Measurements from ENCODE around the gene KDELR3. TPM values are rescaled to one million over a fixed set of nuclear protein-coding genes. Genes with fewer than 3 reads are reported as not detected.

KDELR3 gene
- total and polyA plus RNA-seq, 2 donors = 1.9 to 2.3 TPM

DNA sequence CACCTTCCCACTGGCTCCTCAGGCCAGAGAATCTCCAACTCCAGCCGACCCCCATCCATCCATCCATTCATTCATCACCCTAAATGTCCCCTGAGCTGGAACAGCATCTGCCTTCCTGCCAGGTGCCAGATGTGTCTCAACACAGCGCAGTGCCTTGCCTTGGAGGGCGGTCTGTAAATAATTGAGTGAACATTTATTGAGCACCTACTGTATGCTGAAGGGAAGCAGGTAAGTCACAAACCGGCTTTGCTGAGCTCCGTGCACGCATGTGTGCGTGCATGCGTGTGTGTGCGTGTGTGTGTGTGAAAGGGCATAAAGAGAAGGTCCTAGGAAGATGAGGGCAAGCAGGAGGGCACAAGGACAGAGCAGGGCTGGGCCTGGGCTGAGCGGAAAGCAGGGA is 23.1 kb upstream of the KDELR3 start:
- no peak overlapping the region for H3K27ac ChIP-seq (ENCODE audit: low read depth in 1 of 2, low read length in 1 of 2)
- no peak for DNase-seq (ENCODE audit: low read depth in 6 of 9, low spot score in 9 of 9)
- no peaks in the 10 kb centered on the region for H3K9me3 ChIP-seq (ENCODE audit: control insufficient read depth in 2 of 2, insufficient read depth in 1 of 2, low read length in 1 of 2)
- peaks cover 0 to 3% of the 10 kb centered on the region in 2 donors for H3K36me3 ChIP-seq (ENCODE audit: control insufficient read depth in 2 of 2, insufficient read depth in 2 of 2, low read length in 1 of 2)
- 96% methylated on average over 10 of the region's 10 CpGs for WGBS
- H3K27me3 ChIP-seq (ENCODE audit: control insufficient read depth in 2 of 2, insufficient read depth in 1 of 2, low read length in 1 of 2) = peaks cover 0 to 61% of the 10 kb centered on the region in 2 donors
- no peaks in the 10 kb centered on the region for H3K4me1 ChIP-seq (ENCODE audit: control insufficient read depth in 2 of 2, insufficient read depth in 2 of 2, low read length in 2 of 2)
- H3K4me3 ChIP-seq (ENCODE audit: low read length in 2 of 2) = no peak overlapping the region

DNA sequence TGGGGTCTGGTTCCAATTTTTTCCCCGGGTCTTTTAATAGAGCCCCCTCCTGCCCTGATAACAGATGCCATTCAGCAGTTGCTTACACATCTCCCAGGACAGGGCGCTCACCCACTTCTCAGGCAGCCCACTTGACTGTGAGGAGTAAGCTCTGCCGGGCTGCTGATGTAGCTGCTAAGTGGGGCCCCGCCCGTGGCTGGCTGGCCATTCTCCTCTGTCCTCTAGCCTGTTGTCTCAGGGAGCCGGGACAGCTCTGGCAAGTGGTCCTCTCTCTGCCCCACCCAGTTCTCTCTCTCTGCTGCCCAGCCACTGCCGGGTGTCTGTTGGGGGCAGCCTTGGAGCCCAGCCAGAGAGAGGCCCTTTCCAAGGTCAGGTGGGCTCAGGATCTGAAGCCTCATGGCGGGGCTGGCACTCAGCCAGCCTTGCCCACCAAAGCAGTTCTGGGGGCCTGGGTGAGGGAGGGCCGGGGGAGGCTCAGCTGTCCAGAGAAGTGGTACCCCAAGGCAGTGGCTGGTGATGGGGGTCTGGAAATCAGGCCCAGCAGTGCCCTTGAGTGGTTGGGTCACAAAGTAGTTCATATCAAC is 21.8 kb upstream of the KDELR3 start:
- no peak overlapping the region for H3K4me3 ChIP-seq (ENCODE audit: low read length in 2 of 2)
- H3K4me1 ChIP-seq (ENCODE audit: control insufficient read depth in 2 of 2, insufficient read depth in 2 of 2, low read length in 2 of 2) = no peaks in the 10 kb centered on the region
- H3K9me3 ChIP-seq (ENCODE audit: control insufficient read depth in 2 of 2, insufficient read depth in 1 of 2, low read length in 1 of 2) = no peaks in the 10 kb centered on the region
- H3K27me3 ChIP-seq (ENCODE audit: control insufficient read depth in 2 of 2, insufficient read depth in 1 of 2, low read length in 1 of 2) = peaks cover 0 to 69% of the 10 kb centered on the region in 2 donors
- no peak overlapping the region for H3K27ac ChIP-seq (ENCODE audit: low read depth in 1 of 2, low read length in 1 of 2)
- peaks cover 0 to 3% of the 10 kb centered on the region in 2 donors for H3K36me3 ChIP-seq (ENCODE audit: control insufficient read depth in 2 of 2, insufficient read depth in 2 of 2, low read length in 1 of 2)
- WGBS = 84% methylated on average over 9 of the region's 9 CpGs
- DNase-seq (ENCODE audit: low read depth in 6 of 9, low spot score in 9 of 9) = no peak

DNA sequence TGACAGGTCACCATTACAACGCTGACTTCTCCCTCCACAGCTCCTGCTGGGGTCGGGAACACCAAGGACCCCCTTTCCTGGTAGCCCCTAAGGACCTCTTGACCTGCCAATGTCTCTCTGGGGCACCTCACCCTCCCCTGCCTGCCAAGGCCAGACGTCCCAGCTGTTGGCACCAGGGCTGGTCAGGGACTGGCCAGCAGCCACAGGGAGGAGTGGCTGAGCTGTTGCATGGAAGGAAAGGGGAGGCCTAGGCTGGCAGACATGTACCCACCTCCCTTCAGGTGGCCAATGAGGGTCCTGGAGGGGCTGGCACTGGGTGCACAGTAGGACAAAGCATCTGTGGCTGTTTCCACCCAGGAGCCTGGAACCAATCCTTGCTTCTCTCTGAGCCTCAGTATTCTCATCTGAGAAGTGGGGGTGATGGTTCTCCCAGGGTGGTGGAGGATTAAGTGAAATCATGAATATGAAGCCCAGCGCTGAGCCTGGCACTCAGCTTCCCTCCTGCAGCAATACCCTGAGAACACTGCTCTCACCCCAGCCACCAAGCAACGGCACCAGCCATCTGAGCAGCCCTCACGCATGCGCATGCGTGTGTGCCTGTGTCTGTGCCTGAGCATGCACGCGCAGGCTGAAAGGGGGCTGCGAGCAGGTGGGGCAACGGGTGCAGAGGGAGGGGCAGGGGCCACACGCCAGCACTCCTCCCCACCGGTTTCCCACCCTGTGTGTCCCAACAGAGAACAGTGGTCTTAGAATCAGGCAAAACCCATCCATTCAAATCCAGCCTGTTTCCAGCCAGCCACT is 18.8 kb upstream of the KDELR3 start:
- no peak overlapping the region for H3K27ac ChIP-seq (ENCODE audit: low read depth in 1 of 2, low read length in 1 of 2)
- H3K4me3 ChIP-seq (ENCODE audit: low read length in 2 of 2) = no peak overlapping the region
- no peak for DNase-seq (ENCODE audit: low read depth in 6 of 9, low spot score in 9 of 9)
- whole genome bisulfite sequencing = 88% methylated on average over 14 of the region's 14 CpGs
- peaks cover 0 to 85% of the 10 kb centered on the region in 2 donors for H3K27me3 ChIP-seq (ENCODE audit: control insufficient read depth in 2 of 2, insufficient read depth in 1 of 2, low read length in 1 of 2)
- peaks cover 0 to 3% of the 10 kb centered on the region in 2 donors for H3K9me3 ChIP-seq (ENCODE audit: control insufficient read depth in 2 of 2, insufficient read depth in 1 of 2, low read length in 1 of 2)
- peaks cover 8 to 12% of the 10 kb centered on the region in 2 donors for H3K4me1 ChIP-seq (ENCODE audit: control insufficient read depth in 2 of 2, insufficient read depth in 2 of 2, low read length in 2 of 2)
- peaks cover 0 to 3% of the 10 kb centered on the region in 2 donors for H3K36me3 ChIP-seq (ENCODE audit: control insufficient read depth in 2 of 2, insufficient read depth in 2 of 2, low read length in 1 of 2)

DNA sequence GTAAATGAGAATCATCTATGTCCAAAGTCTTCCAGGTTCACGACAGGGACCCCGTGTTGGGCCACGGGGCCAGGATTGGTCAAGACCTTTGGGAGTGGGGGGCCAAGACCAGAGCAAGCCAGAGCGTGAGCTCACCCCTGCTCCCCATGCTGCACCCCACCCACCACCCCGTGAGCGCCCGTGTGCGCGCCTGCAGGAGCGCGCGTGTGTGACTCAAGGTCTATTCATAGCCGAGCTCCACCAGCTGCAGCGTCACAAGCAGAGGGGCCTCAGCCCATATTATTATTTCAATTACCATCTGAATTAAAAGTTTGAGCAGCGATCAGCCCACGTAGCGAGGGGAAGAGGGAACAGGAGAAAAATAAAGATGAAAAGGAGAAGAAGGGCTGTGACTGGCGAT is 18.1 kb upstream of the KDELR3 start:
- H3K27me3 ChIP-seq (ENCODE audit: control insufficient read depth in 2 of 2, insufficient read depth in 1 of 2, low read length in 1 of 2) = peaks cover 0 to 86% of the 10 kb centered on the region in 2 donors
- peaks cover 13 to 17% of the 10 kb centered on the region in 2 donors for H3K4me1 ChIP-seq (ENCODE audit: control insufficient read depth in 2 of 2, insufficient read depth in 2 of 2, low read length in 2 of 2)
- DNase-seq (ENCODE audit: low read depth in 6 of 9, low spot score in 9 of 9) = no peak
- H3K9me3 ChIP-seq (ENCODE audit: control insufficient read depth in 2 of 2, insufficient read depth in 1 of 2, low read length in 1 of 2) = peaks cover 0 to 3% of the 10 kb centered on the region in 2 donors
- no peak overlapping the region for H3K4me3 ChIP-seq (ENCODE audit: low read length in 2 of 2)
- H3K36me3 ChIP-seq (ENCODE audit: control insufficient read depth in 2 of 2, insufficient read depth in 2 of 2, low read length in 1 of 2) = peaks cover 0 to 3% of the 10 kb centered on the region in 2 donors
- 83% methylated on average over 18 of the region's 18 CpGs for WGBS
- no peak overlapping the region for H3K27ac ChIP-seq (ENCODE audit: low read depth in 1 of 2, low read length in 1 of 2)

GRCh38 chr22:38450234-38450797 is 17.6 kb upstream of the KDELR3 start:
- Histone ChIP-seq H3K4me1 (ENCODE audit: control insufficient read depth in 2 of 2, insufficient read depth in 2 of 2, low read length in 2 of 2) (peaks cover 13 to 17% of the 10 kb centered on the region in 2 donors), H3K9me3 (ENCODE audit: control insufficient read depth in 2 of 2, insufficient read depth in 1 of 2, low read length in 1 of 2) (peaks cover 0 to 3% of the 10 kb centered on the region in 2 donors), H3K4me3 (ENCODE audit: low read length in 2 of 2) (no peak overlapping the region), H3K27ac (ENCODE audit: low read depth in 1 of 2, low read length in 1 of 2) (no peak overlapping the region), H3K36me3 (ENCODE audit: control insufficient read depth in 2 of 2, insufficient read depth in 2 of 2, low read length in 1 of 2) (peaks cover 0 to 3% of the 10 kb centered on the region in 2 donors), H3K27me3 (ENCODE audit: control insufficient read depth in 2 of 2, insufficient read depth in 1 of 2, low read length in 1 of 2) (peaks cover 0 to 85% of the 10 kb centered on the region in 2 donors)
- no peak for DNase-seq (ENCODE audit: low read depth in 6 of 9, low spot score in 9 of 9)
- 75% methylated on average over 11 of the region's 11 CpGs for WGBS

DNA sequence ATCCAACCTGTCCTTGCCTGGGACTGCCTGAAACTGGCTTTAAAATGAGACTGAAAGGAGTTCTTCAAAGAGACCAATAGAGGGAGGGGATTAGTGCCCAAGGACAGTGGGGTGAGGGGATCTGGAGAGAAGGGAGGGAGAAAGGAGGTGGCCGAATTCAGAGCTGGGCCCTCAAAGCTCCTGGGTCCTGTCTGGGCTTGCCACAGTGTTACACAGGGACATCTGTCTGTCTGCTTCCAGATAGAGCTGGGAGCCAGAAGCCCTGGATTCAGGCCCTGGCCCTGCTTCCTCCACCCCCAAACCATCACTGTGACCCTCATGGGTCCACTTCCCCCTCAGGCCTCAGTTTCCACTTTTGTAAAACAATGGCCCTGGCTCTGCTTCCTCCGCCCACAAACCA is 16.5 kb upstream of the KDELR3 start:
- Histone ChIP-seq H3K36me3 (ENCODE audit: control insufficient read depth in 2 of 2, insufficient read depth in 2 of 2, low read length in 1 of 2) (peaks cover 0 to 3% of the 10 kb centered on the region in 2 donors), H3K4me1 (ENCODE audit: control insufficient read depth in 2 of 2, insufficient read depth in 2 of 2, low read length in 2 of 2) (peaks cover 20 to 22% of the 10 kb centered on the region in 2 donors), H3K4me3 (ENCODE audit: low read length in 2 of 2) (no peak overlapping the region), H3K27ac (ENCODE audit: low read depth in 1 of 2, low read length in 1 of 2) (no peak overlapping the region), H3K9me3 (ENCODE audit: control insufficient read depth in 2 of 2, insufficient read depth in 1 of 2, low read length in 1 of 2) (peaks cover 0 to 3% of the 10 kb centered on the region in 2 donors), H3K27me3 (ENCODE audit: control insufficient read depth in 2 of 2, insufficient read depth in 1 of 2, low read length in 1 of 2) (peaks cover 0 to 85% of the 10 kb centered on the region in 2 donors)
- 95% methylated on average over 2 of the region's 2 CpGs for WGBS
- DNase-seq (ENCODE audit: low read depth in 6 of 9, low spot score in 9 of 9) = no peak

DNA sequence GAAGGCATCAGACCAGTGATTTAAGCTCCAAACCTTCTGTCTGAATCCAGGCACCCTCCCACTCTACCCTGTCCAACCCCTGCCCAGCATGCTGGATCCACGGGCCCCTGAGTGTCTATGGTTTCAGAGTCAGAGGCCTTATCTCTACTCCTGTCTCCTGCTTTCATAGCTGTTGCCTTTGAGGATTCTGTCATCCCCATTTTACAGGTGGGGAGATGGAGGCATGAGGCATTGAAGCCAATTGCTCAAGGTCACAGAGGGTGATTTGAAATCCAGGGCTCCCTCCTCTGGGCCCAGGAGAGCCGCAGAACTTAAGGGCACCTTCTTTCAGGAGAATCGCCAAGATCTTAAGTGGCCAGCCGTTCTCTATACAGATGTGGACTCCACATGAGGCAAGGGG is 16.0 kb upstream of the KDELR3 start:
- Histone ChIP-seq H3K27ac (ENCODE audit: low read depth in 1 of 2, low read length in 1 of 2) (no peak overlapping the region), H3K4me3 (ENCODE audit: low read length in 2 of 2) (no peak overlapping the region), H3K36me3 (ENCODE audit: control insufficient read depth in 2 of 2, insufficient read depth in 2 of 2, low read length in 1 of 2) (peaks cover 0 to 3% of the 10 kb centered on the region in 2 donors), H3K27me3 (ENCODE audit: control insufficient read depth in 2 of 2, insufficient read depth in 1 of 2, low read length in 1 of 2) (peaks cover 0 to 89% of the 10 kb centered on the region in 2 donors), H3K9me3 (ENCODE audit: control insufficient read depth in 2 of 2, insufficient read depth in 1 of 2, low read length in 1 of 2) (peaks cover 0 to 3% of the 10 kb centered on the region in 2 donors), H3K4me1 (ENCODE audit: control insufficient read depth in 2 of 2, insufficient read depth in 2 of 2, low read length in 2 of 2) (peaks cover 21 to 27% of the 10 kb centered on the region in 2 donors)
- 94% methylated on average over 4 of the region's 4 CpGs for WGBS
- no peak for DNase-seq (ENCODE audit: low read depth in 6 of 9, low spot score in 9 of 9)

DNA sequence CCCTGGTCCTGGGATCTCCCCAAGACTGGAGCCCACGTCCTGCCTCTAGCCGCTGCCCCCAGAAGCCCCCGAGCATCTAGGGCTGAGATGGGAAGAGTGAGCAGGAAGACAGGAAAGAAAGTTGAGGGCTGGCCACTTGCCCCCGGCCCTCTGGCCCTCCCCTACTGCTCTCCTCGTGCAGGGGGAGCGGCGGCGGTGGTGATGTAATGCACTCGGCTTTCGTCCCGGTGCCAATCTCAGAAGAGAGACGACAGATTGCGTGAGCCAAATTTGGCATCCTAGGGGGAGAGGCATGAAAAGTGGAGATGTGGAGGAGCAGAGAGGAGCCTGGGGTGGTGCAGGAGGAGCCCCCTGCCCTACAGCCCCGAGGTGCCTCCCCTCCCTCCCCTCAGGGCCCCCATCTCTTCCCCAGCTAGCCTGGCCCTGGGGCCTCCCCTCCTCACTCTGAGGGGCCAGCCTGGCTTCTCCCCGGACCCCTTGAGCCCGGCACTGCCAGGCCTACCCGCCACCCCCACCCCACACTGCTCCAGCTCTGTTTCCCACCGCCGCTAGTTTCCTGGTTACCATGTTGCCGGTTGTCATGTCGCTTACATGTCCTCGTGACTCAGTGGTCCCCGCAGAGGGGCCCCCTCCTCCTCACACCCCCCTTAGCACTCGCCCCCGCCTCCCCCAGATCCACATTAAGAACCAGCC is 15.4 kb upstream of the KDELR3 start:
- no peak for DNase-seq (ENCODE audit: low read depth in 6 of 9, low spot score in 9 of 9)
- WGBS = 77% methylated on average over 25 of the region's 25 CpGs
- H3K36me3 ChIP-seq (ENCODE audit: control insufficient read depth in 2 of 2, insufficient read depth in 2 of 2, low read length in 1 of 2) = no peaks in the 10 kb centered on the region
- peaks cover 0 to 90% of the 10 kb centered on the region in 2 donors for H3K27me3 ChIP-seq (ENCODE audit: control insufficient read depth in 2 of 2, insufficient read depth in 1 of 2, low read length in 1 of 2)
- no peak overlapping the region for H3K4me3 ChIP-seq (ENCODE audit: low read length in 2 of 2)
- peaks cover 0 to 3% of the 10 kb centered on the region in 2 donors for H3K9me3 ChIP-seq (ENCODE audit: control insufficient read depth in 2 of 2, insufficient read depth in 1 of 2, low read length in 1 of 2)
- H3K4me1 ChIP-seq (ENCODE audit: control insufficient read depth in 2 of 2, insufficient read depth in 2 of 2, low read length in 2 of 2) = peaks cover 21 to 28% of the 10 kb centered on the region in 2 donors
- no peak overlapping the region for H3K27ac ChIP-seq (ENCODE audit: low read depth in 1 of 2, low read length in 1 of 2)
